GM23338 (cell line): ENCODE data around the gene KRT3. TPM values are rescaled to one million over a fixed set of nuclear protein-coding genes. Genes with fewer than 3 reads are reported as not detected.

Experiments used
- ATAC-seq: fragments of 200-7000 bp; cut with Tn5 transposase; 3 replicates; pipeline ENCODE4 v1.9.1; 2020
- DNase-seq: peaks from one replicate; pipeline ENCODE4 v3.0.0-alpha.2; 2015; ENCODE audit warnings: low spot score
- H2AFZ ChIP-seq: fragments of 200-600 bp; sonication (generic); 2 replicates; pipeline ENCODE4 v1.8.0; 2016; ENCODE audit warnings: antibody characterized with exemption, mild to moderate bottlenecking, moderate library complexity
- H3F3A ChIP-seq: fragments of 200-600 bp; sonication (generic); replicated peaks from 2 replicates; pipeline ENCODE4 v1.8.0; 2017; ENCODE audit warnings: antibody characterized with exemption, mixed run types, low read depth
- H3K27ac ChIP-seq: fragments of 200-600 bp; sonication (generic); 2 replicates; pipeline ENCODE4 v1.6.1; 2016; ENCODE audit warnings: low read depth
- H3K27me3 ChIP-seq: fragments of 200-600 bp; sonication (generic); 2 replicates; pipeline ENCODE4 v1.8.0; 2016; ENCODE audit warnings: mild to moderate bottlenecking, mixed run types, moderate library complexity; ENCODE audit not compliant: insufficient read depth
- H3K36me3 ChIP-seq: fragments of 200-600 bp; sonication (generic); 2 replicates; pipeline ENCODE4 v1.8.0; 2016; ENCODE audit warnings: mild to moderate bottlenecking; ENCODE audit not compliant: insufficient read depth
- H3K4me1 ChIP-seq: fragments of 200-600 bp; sonication (generic); 2 replicates; pipeline ENCODE4 v1.8.0; 2016; ENCODE audit warnings: mild to moderate bottlenecking, moderate library complexity; ENCODE audit not compliant: insufficient read depth
- H3K4me2 ChIP-seq: fragments of 200-600 bp; sonication (generic); 2 replicates; pipeline ENCODE4 v1.7.1; 2017; ENCODE audit warnings: mixed run types
- H3K4me3 ChIP-seq: fragments of 200-600 bp; sonication (generic); 2 replicates; pipeline ENCODE4 v1.6.1; 2016; ENCODE audit warnings: mixed run types
- H3K79me2 ChIP-seq: fragments of 200-600 bp; sonication (generic); replicated peaks from 2 replicates; pipeline ENCODE4 v1.8.0; 2017; ENCODE audit warnings: mild to moderate bottlenecking; ENCODE audit not compliant: insufficient read depth
- H3K9me2 ChIP-seq: fragments of 200-600 bp; sonication (generic); 2 replicates; pipeline ENCODE4 v1.8.0; 2017; ENCODE audit not compliant: insufficient read depth
- H4K20me1 ChIP-seq: fragments of 200-600 bp; sonication (generic); replicated peaks from 2 replicates; pipeline ENCODE4 v1.8.0; 2017; ENCODE audit warnings: mild to moderate bottlenecking; ENCODE audit not compliant: insufficient read depth
- H3K27ac Mint-ChIP-seq: 2 replicates; pipeline ENCODE4 v1.8.0; 2020; ENCODE audit warnings: inconsistent platforms, mild to moderate bottlenecking, moderate library complexity, mixed read lengths
- H3K27me3 Mint-ChIP-seq: 3 replicates; pipeline ENCODE4 v1.8.0; 2022; ENCODE audit warnings: low read depth, mild to moderate bottlenecking, moderate library complexity, mixed read lengths, inconsistent platforms; ENCODE audit not compliant: insufficient read depth, poor library complexity
- H3K36me3 Mint-ChIP-seq: 3 replicates; pipeline ENCODE4 v1.8.0; 2021; ENCODE audit warnings: low read depth, mild to moderate bottlenecking, inconsistent platforms, moderate library complexity, mixed read lengths
- H3K4me1 Mint-ChIP-seq: 3 replicates; pipeline ENCODE4 v1.8.0; 2020; ENCODE audit warnings: mild to moderate bottlenecking, inconsistent platforms, mixed read lengths
- H3K4me3 Mint-ChIP-seq: 3 replicates; pipeline ENCODE4 v1.8.0; 2021; ENCODE audit warnings: moderate library complexity, mild to moderate bottlenecking, inconsistent platforms, mixed read lengths
- H3K9me3 Mint-ChIP-seq: 3 replicates; pipeline ENCODE4 v1.8.0; 2020; ENCODE audit warnings: moderate library complexity, mild to moderate bottlenecking, inconsistent platforms, mixed read lengths
- CREB1 ChIP-seq: fragments of 250-450 bp; sonication (Bioruptor Pico); IDR thresholded peaks from 2 replicates; pipeline ENCODE4 v1.5.0; 2020; ENCODE audit warnings: low read depth, mild to moderate bottlenecking, moderate library complexity
- EZH2 ChIP-seq: fragments of 200-600 bp; sonication (generic); IDR thresholded peaks from one replicate; pipeline ENCODE4 v1.8.0; 2017; ENCODE audit warnings: antibody characterized with exemption, mild to moderate bottlenecking, low read depth; ENCODE audit not compliant: unreplicated experiment
- EZH2phosphoT487 ChIP-seq: fragments of 200-600 bp; sonication (generic); IDR thresholded peaks from one replicate; pipeline ENCODE4 v1.8.1; 2018; ENCODE audit warnings: antibody characterized with exemption; ENCODE audit not compliant: unreplicated experiment
- JUNB ChIP-seq: IDR thresholded peaks from one replicate; pipeline ENCODE4 v1.6.1; 2016; ENCODE audit warnings: antibody characterized with exemption; ENCODE audit not compliant: unreplicated experiment
- NANOG ChIP-seq: IDR thresholded peaks from 2 replicates; pipeline ENCODE4 v1.6.1; 2016; ENCODE audit warnings: antibody characterized with exemption, borderline replicate concordance
- POLR2AphosphoS5 ChIP-seq: IDR thresholded peaks from 2 replicates; pipeline ENCODE4 v1.6.1; 2016; ENCODE audit warnings: antibody characterized with exemption, low read depth
- STAT1 ChIP-seq: IDR thresholded peaks from one replicate; pipeline ENCODE4 v1.6.1; 2016; ENCODE audit warnings: antibody characterized with exemption; ENCODE audit not compliant: unreplicated experiment
- ZNF114 ChIP-seq: fragments of 250-450 bp; sonication (Bioruptor Pico); IDR thresholded peaks from 2 replicates; pipeline ENCODE4 v1.5.0; 2020; ENCODE audit warnings: mild to moderate bottlenecking, moderate library complexity
- ZNF331 ChIP-seq: fragments of 250-450 bp; sonication (Bioruptor Pico); IDR thresholded peaks from 2 replicates; pipeline ENCODE4 v1.5.0; 2020; ENCODE audit warnings: low read depth, mild to moderate bottlenecking, moderate library complexity
- polyA plus RNA-seq: library from polyadenylated mRNA; unstranded; fragments of >200 nt; fragmentation: Nextera tagmentation; extraction: Ambion mirVana; gene quantifications from 2 replicates; pipeline ENCODE4 v1.2.1, GENCODE V29; 2016
- total RNA-seq: library from RNA; depleted of rRNA; stranded (reverse); fragments of >200 nt; shearing (Covaris generic); gene quantifications from 2 replicates; pipeline ENCODE4 v1.2.3, GENCODE V29; 2014
- TF ChIP-seq, protein P1 (sequence below), 2 experiments: fragments of 200-600 bp in 1 of 2; sonication (generic) in 1 of 2; conservative IDR thresholded peaks; 2 replicates each; pipeline versions ENCODE4 v1.5.1 to v1.6.1; 2016 to 2017; ENCODE audit warnings: antibody characterized with exemption in 2 of 2, low read depth in 2 of 2, mild to moderate bottlenecking in 2 of 2, moderate library complexity in 1 of 2

Gene KRT3
- total and polyA plus RNA-seq, 2 experiments from 2014 or later = not detected

DNA sequence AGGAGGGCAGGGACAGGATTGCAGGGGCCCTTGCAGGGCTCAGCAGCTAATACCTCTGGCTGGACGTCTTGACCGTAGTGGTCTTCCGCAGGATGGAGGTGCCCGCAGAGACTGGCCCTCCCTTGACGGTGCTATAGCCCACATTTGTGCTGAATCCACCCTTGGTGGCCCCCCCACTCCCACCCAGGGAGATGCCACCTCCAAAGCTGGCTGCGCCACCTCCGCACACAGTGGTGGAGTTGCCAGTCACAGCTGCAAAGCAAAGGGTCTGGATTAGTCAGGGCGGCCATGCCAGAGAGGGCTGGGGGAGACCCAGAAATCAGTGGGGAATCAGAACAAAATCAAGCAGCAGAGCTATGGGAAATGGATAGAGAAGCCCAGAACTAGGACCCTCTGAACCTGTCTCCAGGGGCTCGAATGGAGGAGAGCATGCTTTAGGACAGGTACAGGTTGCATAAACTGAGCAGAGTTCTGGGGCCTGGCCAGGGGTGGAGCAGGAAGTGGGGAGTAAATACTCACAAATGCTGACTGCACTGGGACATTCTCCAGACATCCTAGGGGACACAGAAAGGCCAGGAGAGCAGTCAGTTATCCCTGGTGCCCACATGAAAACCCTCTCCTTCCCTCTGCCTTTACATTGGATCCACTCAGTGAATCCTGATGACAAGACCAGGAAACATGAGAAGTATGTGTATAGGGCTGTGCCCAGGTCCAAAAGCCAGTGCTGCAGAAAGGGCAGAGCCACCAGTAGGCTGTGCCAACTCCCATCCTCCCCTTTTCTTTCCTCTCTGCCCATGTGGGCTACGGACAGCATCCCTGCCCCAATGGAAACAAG, 26.1 kb upstream of the KRT3 start:
- Mint-ChIP-seq H3K9me3 (no peaks in the 10 kb centered on the region; the same call in 2 of the 3 replicates), H3K4me3 (no peak overlapping the region), H3K36me3 (no peaks in the 10 kb centered on the region), H3K27me3 (peaks cover 1% of the 10 kb centered on the region), H3K4me1 (no peaks in the 10 kb centered on the region; the same call in 2 of the 3 replicates), H3K27ac (no peak overlapping the region)
- Histone ChIP-seq H3K27ac (no peak overlapping the region), H3K4me1 (no peaks in the 10 kb centered on the region), H3K27me3 (no peaks in the 10 kb centered on the region), H3F3A (no peaks in the 10 kb centered on the region), H3K79me2 (no peaks in the 10 kb centered on the region), H3K9me2 (no peaks in the 10 kb centered on the region), H2AFZ (no peak overlapping the region), H4K20me1 (no peaks in the 10 kb centered on the region), H3K36me3 (no peaks in the 10 kb centered on the region), H3K4me2 (no peak overlapping the region), H3K4me3 (no peak overlapping the region)
- TF ChIP-seq ZNF331 (no peak), ZNF114 (CRISPR knock-in tag) (no peak), EZH2phosphoT487 (no peak), POLR2AphosphoS5 (no peak), NANOG (no peak), EZH2 (no peak)
- no peak for DNase-seq
- no peak for ATAC-seq

DNA sequence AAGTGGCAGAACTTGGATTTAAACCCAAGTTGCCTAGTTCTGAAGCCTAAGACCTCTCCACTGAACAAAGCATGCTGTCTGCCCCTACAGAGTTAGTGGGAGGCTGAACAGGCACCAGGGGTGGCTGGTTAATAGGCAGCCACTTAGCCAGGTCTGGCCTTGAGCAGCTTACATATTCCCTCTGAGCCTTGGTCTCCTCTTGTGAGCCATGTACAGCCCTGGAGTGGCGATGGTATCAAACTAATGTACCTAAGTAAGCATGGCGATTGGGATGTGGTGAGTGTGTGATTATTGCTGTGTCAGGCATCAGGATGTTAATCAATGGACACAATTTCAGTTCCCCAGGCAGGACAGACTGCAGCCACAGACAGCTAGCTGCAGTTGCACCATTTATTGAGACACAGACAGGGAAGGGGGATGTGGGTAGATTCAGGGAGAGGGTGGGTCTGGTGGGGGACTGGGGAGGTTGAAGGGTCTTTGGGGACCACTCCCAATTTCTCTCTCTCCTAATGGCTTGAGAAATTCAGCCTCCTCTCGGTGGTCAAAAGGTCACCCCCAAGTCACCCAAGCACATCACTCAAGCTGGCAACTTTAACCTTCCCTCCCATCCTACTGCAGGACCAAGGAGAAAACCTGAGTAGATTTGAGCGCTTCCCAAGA, 25.3 kb upstream of the KRT3 start:
- no peak for ATAC-seq
- H3K4me1 Mint-ChIP-seq = no peaks in the 10 kb centered on the region
- no peaks in the 10 kb centered on the region for H3K27me3 ChIP-seq
- no peak overlapping the region for H3K27ac ChIP-seq
- no peak overlapping the region for H3K4me3 Mint-ChIP-seq
- no peaks in the 10 kb centered on the region for H3K36me3 Mint-ChIP-seq
- H3K4me1 ChIP-seq = no peaks in the 10 kb centered on the region
- no peaks in the 10 kb centered on the region for H3K9me2 ChIP-seq
- no peaks in the 10 kb centered on the region for H4K20me1 ChIP-seq
- H3K9me3 Mint-ChIP-seq = no peaks in the 10 kb centered on the region
- H3K27me3 Mint-ChIP-seq = peaks cover 4% of the 10 kb centered on the region
- no peak for DNase-seq
- no peak overlapping the region for H3K27ac Mint-ChIP-seq
- no peaks in the 10 kb centered on the region for H3F3A ChIP-seq
- H3K4me3 ChIP-seq = no peak overlapping the region
- no peaks in the 10 kb centered on the region for H3K36me3 ChIP-seq
- H2AFZ ChIP-seq = no peak overlapping the region
- H3K79me2 ChIP-seq = no peaks in the 10 kb centered on the region
- no peak for TF ChIP-seq ZNF331
- TF ChIP-seq ZNF114 (CRISPR knock-in tag) = no peak
- TF ChIP-seq JUNB = no peak
- no peak for TF ChIP-seq STAT1
- no peak for TF ChIP-seq EZH2
- H3K4me2 ChIP-seq = no peak overlapping the region

DNA sequence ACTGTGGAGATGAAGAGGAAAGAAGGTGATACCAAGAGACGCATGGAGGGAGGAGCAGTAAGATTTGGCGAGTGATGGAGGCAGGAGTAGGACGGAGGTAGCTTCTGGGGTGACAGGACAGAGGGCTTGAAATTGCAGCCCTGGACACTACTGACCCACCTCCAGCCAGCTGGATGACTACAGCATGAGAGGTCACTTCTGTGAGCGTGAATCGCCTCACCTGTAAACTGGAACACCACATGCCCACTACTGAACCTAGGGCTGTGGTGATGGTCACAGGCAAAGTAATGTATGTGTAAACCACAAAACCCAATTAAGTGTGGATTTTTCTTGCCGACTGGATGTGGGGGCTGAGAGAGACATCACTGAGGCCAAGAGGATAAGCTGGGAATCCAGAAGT, 24.6 kb upstream of the KRT3 start:
- TF ChIP-seq CREB1 (CRISPR knock-in tag) (no peak), ZNF114 (CRISPR knock-in tag) (no peak), POLR2AphosphoS5 (no peak), JUNB (no peak)
- TF ChIP-seq, protein P1, sequence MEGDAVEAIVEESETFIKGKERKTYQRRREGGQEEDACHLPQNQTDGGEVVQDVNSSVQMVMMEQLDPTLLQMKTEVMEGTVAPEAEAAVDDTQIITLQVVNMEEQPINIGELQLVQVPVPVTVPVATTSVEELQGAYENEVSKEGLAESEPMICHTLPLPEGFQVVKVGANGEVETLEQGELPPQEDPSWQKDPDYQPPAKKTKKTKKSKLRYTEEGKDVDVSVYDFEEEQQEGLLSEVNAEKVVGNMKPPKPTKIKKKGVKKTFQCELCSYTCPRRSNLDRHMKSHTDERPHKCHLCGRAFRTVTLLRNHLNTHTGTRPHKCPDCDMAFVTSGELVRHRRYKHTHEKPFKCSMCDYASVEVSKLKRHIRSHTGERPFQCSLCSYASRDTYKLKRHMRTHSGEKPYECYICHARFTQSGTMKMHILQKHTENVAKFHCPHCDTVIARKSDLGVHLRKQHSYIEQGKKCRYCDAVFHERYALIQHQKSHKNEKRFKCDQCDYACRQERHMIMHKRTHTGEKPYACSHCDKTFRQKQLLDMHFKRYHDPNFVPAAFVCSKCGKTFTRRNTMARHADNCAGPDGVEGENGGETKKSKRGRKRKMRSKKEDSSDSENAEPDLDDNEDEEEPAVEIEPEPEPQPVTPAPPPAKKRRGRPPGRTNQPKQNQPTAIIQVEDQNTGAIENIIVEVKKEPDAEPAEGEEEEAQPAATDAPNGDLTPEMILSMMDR (conservative IDR thresholded peaks at IDR 0.05; ENCODE audit: low read depth in 2 of 2) = no peak
- H3K36me3 Mint-ChIP-seq = no peaks in the 10 kb centered on the region
- no peak overlapping the region for H3K4me3 Mint-ChIP-seq
- H4K20me1 ChIP-seq = no peaks in the 10 kb centered on the region
- H3K4me2 ChIP-seq = no peak overlapping the region
- ATAC-seq (no peak), DNase-seq (no peak)
- H3F3A ChIP-seq = no peaks in the 10 kb centered on the region
- no peaks in the 10 kb centered on the region for H3K4me1 Mint-ChIP-seq
- H3K4me1 ChIP-seq = no peaks in the 10 kb centered on the region
- no peak overlapping the region for H3K4me3 ChIP-seq
- H3K36me3 ChIP-seq = no peaks in the 10 kb centered on the region
- H3K27ac Mint-ChIP-seq = no peak overlapping the region
- no peaks in the 10 kb centered on the region for H3K27me3 ChIP-seq
- H3K27ac ChIP-seq = no peak overlapping the region
- H3K79me2 ChIP-seq = no peaks in the 10 kb centered on the region
- H2AFZ ChIP-seq = no peak overlapping the region
- no peaks in the 10 kb centered on the region for H3K9me3 Mint-ChIP-seq
- no peaks in the 10 kb centered on the region for H3K9me2 ChIP-seq
- H3K27me3 Mint-ChIP-seq = peaks cover 4% of the 10 kb centered on the region
